Measurements from ENCODE around the gene ZNF830.

DNA sequence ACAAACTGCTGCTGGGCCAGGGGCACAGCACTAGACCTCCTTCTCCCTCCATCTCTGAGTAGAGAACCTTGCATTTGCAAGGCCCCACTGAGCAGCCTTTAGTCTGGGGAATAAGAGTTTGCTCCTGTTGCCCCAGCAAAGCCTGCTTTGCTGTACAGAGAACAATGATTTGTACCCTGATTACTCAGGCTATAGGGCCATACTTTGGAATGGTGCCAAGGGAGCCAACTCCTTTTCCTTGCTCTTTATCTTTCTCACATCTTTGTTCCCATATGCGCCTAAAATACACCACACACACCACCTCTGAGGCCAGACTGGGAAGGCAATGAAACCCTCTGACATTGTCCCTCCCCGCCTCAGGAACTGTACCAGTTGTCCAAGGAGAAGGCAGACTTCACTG is 40.2 kb downstream of the ZNF830 start:
- TF ChIP-seq POLR2A (IDR thresholded peaks at IDR 0.05; ENCODE audit: insufficient read depth in 1 of 2, low read depth in 2 of 2, low read length in 2 of 2), result no peak
- TF ChIP-seq CHD2 (IDR thresholded peaks at IDR 0.05; ENCODE audit: low read depth, low read length), result no peak
- TF ChIP-seq TCF7L2 (IDR thresholded peaks at IDR 0.05; ENCODE audit: low read depth, low read length), result no peak
- no peak for TF ChIP-seq ZNF564 (CRISPR knock-in tag; IDR thresholded peaks at IDR 0.05)
- TF ChIP-seq FOXA1 (IDR thresholded peaks at IDR 0.05), result no peak
- TF ChIP-seq FOXA1 (CRISPR knock-in tag; IDR thresholded peaks at IDR 0.05), result no peak
- TF ChIP-seq ZNF660 (CRISPR knock-in tag; IDR thresholded peaks at IDR 0.05; ENCODE audit: borderline replicate concordance, low read depth), result no peak
- no peak for TF ChIP-seq ZNF766 (CRISPR knock-in tag; IDR thresholded peaks at IDR 0.05; ENCODE audit: borderline replicate concordance)
- TF ChIP-seq ZBTB40 (IDR thresholded peaks at IDR 0.05), result no peak
- no peak for TF ChIP-seq ZBTB40 (CRISPR knock-in tag; IDR thresholded peaks at IDR 0.05)
